Measurements from ENCODE around the gene GRK4. TPM values are rescaled to one million over a fixed set of nuclear protein-coding genes. Genes with fewer than 3 reads are reported as not detected.

The GRK4 gene
- total RNA-seq, 1 donor from 2014 or later: 14.9 TPM

- Mint-ChIP-seq H3K4me1 (ENCODE audit: low read depth) (peaks cover 10% of the 10 kb centered on the region), H3K27me3 (peaks cover 10% of the 10 kb centered on the region), H3K4me3 (ENCODE audit: low read depth) (no peak overlapping the region), H3K36me3 (ENCODE audit: insufficient read depth) (no peaks in the 10 kb centered on the region), H3K9me3 (ENCODE audit: low read depth) (no peaks in the 10 kb centered on the region), H3K27ac (no peak overlapping the region)
- TF ChIP-seq, protein P1, sequence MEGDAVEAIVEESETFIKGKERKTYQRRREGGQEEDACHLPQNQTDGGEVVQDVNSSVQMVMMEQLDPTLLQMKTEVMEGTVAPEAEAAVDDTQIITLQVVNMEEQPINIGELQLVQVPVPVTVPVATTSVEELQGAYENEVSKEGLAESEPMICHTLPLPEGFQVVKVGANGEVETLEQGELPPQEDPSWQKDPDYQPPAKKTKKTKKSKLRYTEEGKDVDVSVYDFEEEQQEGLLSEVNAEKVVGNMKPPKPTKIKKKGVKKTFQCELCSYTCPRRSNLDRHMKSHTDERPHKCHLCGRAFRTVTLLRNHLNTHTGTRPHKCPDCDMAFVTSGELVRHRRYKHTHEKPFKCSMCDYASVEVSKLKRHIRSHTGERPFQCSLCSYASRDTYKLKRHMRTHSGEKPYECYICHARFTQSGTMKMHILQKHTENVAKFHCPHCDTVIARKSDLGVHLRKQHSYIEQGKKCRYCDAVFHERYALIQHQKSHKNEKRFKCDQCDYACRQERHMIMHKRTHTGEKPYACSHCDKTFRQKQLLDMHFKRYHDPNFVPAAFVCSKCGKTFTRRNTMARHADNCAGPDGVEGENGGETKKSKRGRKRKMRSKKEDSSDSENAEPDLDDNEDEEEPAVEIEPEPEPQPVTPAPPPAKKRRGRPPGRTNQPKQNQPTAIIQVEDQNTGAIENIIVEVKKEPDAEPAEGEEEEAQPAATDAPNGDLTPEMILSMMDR (IDR thresholded peaks at IDR 0.05; ENCODE audit: unreplicated experiment): no peak
- DNase-seq (ENCODE audit: low spot score, unreplicated experiment): no peak
Measured at GRCh38 chr4:3039706-3040366, 76.5 kb downstream of the GRK4 start.

- Mint-ChIP-seq H3K4me1 (ENCODE audit: low read depth) (peaks cover 10% of the 10 kb centered on the region), H3K4me3 (ENCODE audit: low read depth) (no peak overlapping the region), H3K36me3 (ENCODE audit: insufficient read depth) (no peaks in the 10 kb centered on the region), H3K9me3 (ENCODE audit: low read depth) (no peaks in the 10 kb centered on the region), H3K27ac (no peak overlapping the region), H3K27me3 (peaks cover 10% of the 10 kb centered on the region)
- TF ChIP-seq, protein P1 (IDR thresholded peaks at IDR 0.05; ENCODE audit: unreplicated experiment): no peak
- no peak for DNase-seq (ENCODE audit: low spot score, unreplicated experiment)
Measured at GRCh38 chr4:3040452-3041191, 77.3 kb downstream of the GRK4 start.

GRCh38 chr4:3041192-3042142 lies 78.1 kb downstream of the GRK4 start:
- H3K36me3 Mint-ChIP-seq (ENCODE audit: insufficient read depth): no peaks in the 10 kb centered on the region
- no peak for DNase-seq (ENCODE audit: low spot score, unreplicated experiment)
- peaks cover 4% of the 10 kb centered on the region for H3K27me3 Mint-ChIP-seq
- H3K27ac Mint-ChIP-seq: no peak overlapping the region
- H3K4me1 Mint-ChIP-seq (ENCODE audit: low read depth): peaks cover 10% of the 10 kb centered on the region
- H3K4me3 Mint-ChIP-seq (ENCODE audit: low read depth): no peak overlapping the region
- H3K9me3 Mint-ChIP-seq (ENCODE audit: low read depth): no peaks in the 10 kb centered on the region
- TF ChIP-seq, protein P1 (IDR thresholded peaks at IDR 0.05; ENCODE audit: unreplicated experiment): no peak

DNA sequence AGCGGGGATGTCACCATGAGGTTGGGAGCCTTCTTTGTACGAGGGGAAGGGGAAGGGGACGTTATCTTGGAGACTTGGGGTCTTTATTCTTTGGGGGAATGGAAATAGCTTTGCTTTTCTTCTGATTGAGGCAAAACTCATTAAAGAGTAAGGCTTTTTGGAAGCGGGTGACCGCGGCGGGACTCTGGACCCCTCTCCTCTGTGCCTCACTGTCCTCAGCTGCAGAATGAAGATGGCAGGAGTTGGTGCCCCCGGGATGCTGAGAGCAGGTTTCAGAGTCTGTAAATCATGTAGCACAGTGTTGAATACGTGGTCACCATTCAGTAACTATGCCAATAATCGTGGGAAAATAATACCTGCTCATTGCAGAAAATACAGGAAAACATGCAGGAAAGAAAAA lies 78.9 kb downstream of the GRK4 start:
- no peaks in the 10 kb centered on the region for H3K36me3 Mint-ChIP-seq (ENCODE audit: insufficient read depth)
- peak overlapping the region; percentile 45 for H3K27ac Mint-ChIP-seq
- TF ChIP-seq, protein P1 (IDR thresholded peaks at IDR 0.05; ENCODE audit: unreplicated experiment): no peak
- H3K27me3 Mint-ChIP-seq: peaks cover 4% of the 10 kb centered on the region
- H3K9me3 Mint-ChIP-seq (ENCODE audit: low read depth): no peaks in the 10 kb centered on the region
- H3K4me3 Mint-ChIP-seq (ENCODE audit: low read depth): no peak overlapping the region
- no peak for DNase-seq (ENCODE audit: low spot score, unreplicated experiment)
- peaks cover 5% of the 10 kb centered on the region for H3K4me1 Mint-ChIP-seq (ENCODE audit: low read depth)

Data from progenitor cell of endocrine pancreas (in vitro differentiated cells).